ENCODE data around the gene IGFL1.
"Not testable (repeated sequence)": the region's sequence is repeated elsewhere in the genome, so short reads cannot be mapped to it uniquely, and the experiment has no call there.

The IGFL1 gene

GRCh38 chr19:46273931-46274330, 44.4 kb downstream of the IGFL1 start:
- not testable (repeated sequence) for DNase-seq

- DNase-seq = no peak
These were observed 49.6 kb downstream of the IGFL1 start for GRCh38 chr19:46279177-46279576.
